Erythroblast (primary cell): ENCODE measurements around the gene BCAP29.

Experiments
- GATA1 ChIP-seq: IDR thresholded peaks from 2 replicates; pipeline ENCODE4 v1.6.1; 2011; ENCODE audit warnings: low read depth, mild to moderate bottlenecking, control low read depth, low read length, moderate library complexity
- POLR2A ChIP-seq: IDR thresholded peaks from 2 replicates; pipeline ENCODE4 v1.6.1; 2011; ENCODE audit warnings: mild to moderate bottlenecking, low read length

- TF ChIP-seq POLR2A (no peak), GATA1 (no peak)
Observed at GRCh38 chr7:107597582-107597916, 17.5 kb downstream of the BCAP29 start.
